Mesenchymal stem cell (in vitro differentiated cells and primary cell): Measurements from ENCODE around the gene OR2V2.

Experiments
- DNase-seq: peaks from one replicate; pipeline ENCODE4 v3.0.0-alpha.2; 2013
- H2AFZ ChIP-seq: one replicate; pipeline ENCODE4 v1.6.1; 2013; ENCODE audit warnings: low read depth, mild to moderate bottlenecking, control low read depth, inconsistent platforms, low read length, moderate library complexity
- H2AK5ac ChIP-seq: 2 replicates; pipeline ENCODE4 v1.6.1; 2013; ENCODE audit warnings: low read length, moderate library complexity, mild to moderate bottlenecking, inconsistent platforms; ENCODE audit not compliant: severe bottlenecking
- H2BK120ac ChIP-seq: one replicate; pipeline ENCODE4 v1.6.1; 2013; ENCODE audit warnings: low read depth, mild to moderate bottlenecking, inconsistent platforms, low read length, moderate library complexity
- H2BK12ac ChIP-seq, 2 experiments: one replicate each; pipeline ENCODE4 v1.6.1; 2013; ENCODE audit warnings: inconsistent platforms in 2 of 2, low read length in 2 of 2, mild to moderate bottlenecking in 2 of 2, moderate library complexity in 2 of 2, control low read depth in 1 of 2
- H2BK15ac ChIP-seq: one replicate; pipeline ENCODE4 v1.6.1; 2013; ENCODE audit warnings: mild to moderate bottlenecking, low read depth, inconsistent platforms; ENCODE audit not compliant: poor library complexity, severe bottlenecking
- H2BK5ac ChIP-seq: 2 replicates; pipeline ENCODE4 v1.6.1; 2013; ENCODE audit warnings: low read depth, mild to moderate bottlenecking, low read length, control low read depth, inconsistent platforms; ENCODE audit not compliant: poor library complexity, severe bottlenecking
- H3K14ac ChIP-seq, 2 experiments: one replicate each; pipeline ENCODE4 v1.6.1; 2013; ENCODE audit warnings: inconsistent platforms in 2 of 2, low read length in 2 of 2, control low read depth in 1 of 2, mild to moderate bottlenecking in 1 of 2, moderate library complexity in 1 of 2
- H3K18ac ChIP-seq, 2 experiments: one replicate each; pipeline ENCODE4 v1.6.1; 2013; ENCODE audit warnings: inconsistent platforms in 2 of 2, low read length in 2 of 2, control low read depth in 1 of 2, low read depth in 1 of 2, mild to moderate bottlenecking in 1 of 2
- H3K23ac ChIP-seq, 2 experiments: one replicate each; pipeline ENCODE4 v1.6.1; 2013; ENCODE audit warnings: inconsistent platforms in 2 of 2, low read length in 2 of 2, mild to moderate bottlenecking in 2 of 2, moderate library complexity in 2 of 2, control low read depth in 1 of 2
- H3K27ac ChIP-seq: 2 replicates; pipeline ENCODE4 v1.5.1; 2013; ENCODE audit warnings: mild to moderate bottlenecking, moderate library complexity, low read length, control low read depth, inconsistent platforms; ENCODE audit not compliant: poor library complexity, severe bottlenecking
- H3K27me3 ChIP-seq, 2 experiments: 2 replicates each; pipeline versions ENCODE4 v1.6.1 to v1.7.0; 2013; ENCODE audit warnings: low read length in 2 of 2, mild to moderate bottlenecking in 2 of 2, moderate library complexity in 2 of 2, control low read depth in 1 of 2, inconsistent platforms in 1 of 2; ENCODE audit not compliant: control insufficient read depth in 1 of 2, insufficient read depth in 1 of 2
- H3K36me3 ChIP-seq, 2 experiments: 2 replicates each; pipeline versions ENCODE4 v1.6.1 to v1.7.0; 2013; ENCODE audit warnings: low read length in 2 of 2, control low read depth in 1 of 2, inconsistent platforms in 1 of 2, low read depth in 1 of 2, mild to moderate bottlenecking in 1 of 2; ENCODE audit not compliant: insufficient read depth in 2 of 2, control insufficient read depth in 1 of 2
- H3K4ac ChIP-seq, 2 experiments: one replicate each; pipeline ENCODE4 v1.6.1; 2013; ENCODE audit warnings: inconsistent platforms in 2 of 2, low read length in 2 of 2, mild to moderate bottlenecking in 2 of 2, moderate library complexity in 2 of 2, control low read depth in 1 of 2, low read depth in 1 of 2
- H3K4me1 ChIP-seq: 2 replicates; pipeline ENCODE4 v1.6.1; 2013; ENCODE audit warnings: low read depth, low read length, control low read depth; ENCODE audit not compliant: control insufficient read depth, insufficient read depth
- H3K4me2 ChIP-seq: 2 replicates; pipeline ENCODE4 v1.6.1; 2013; ENCODE audit warnings: low read length, mild to moderate bottlenecking, inconsistent platforms; ENCODE audit not compliant: poor library complexity, severe bottlenecking
- H3K4me3 ChIP-seq, 2 experiments: 2 replicates each; pipeline versions ENCODE4 v1.5.1 to v1.7.0; 2013; ENCODE audit warnings: low read length in 2 of 2, mild to moderate bottlenecking in 2 of 2, control low read depth in 1 of 2, low read depth in 1 of 2; ENCODE audit not compliant: insufficient read depth in 1 of 2
- H3K79me1 ChIP-seq: replicated peaks from 2 replicates; pipeline ENCODE4 v1.6.1; 2013; ENCODE audit warnings: mild to moderate bottlenecking, control low read depth, low read length, inconsistent platforms; ENCODE audit not compliant: poor library complexity, severe bottlenecking
- H3K9ac ChIP-seq: 2 replicates; pipeline ENCODE4 v1.7.0; 2013; ENCODE audit warnings: mild to moderate bottlenecking, low read length, moderate library complexity
- H3K9me3 ChIP-seq: 2 replicates; pipeline ENCODE4 v1.7.0; 2013; ENCODE audit warnings: mild to moderate bottlenecking, low read length; ENCODE audit not compliant: control insufficient read depth
- H4K8ac ChIP-seq: one replicate; pipeline ENCODE4 v1.6.1; 2013; ENCODE audit warnings: inconsistent platforms, mild to moderate bottlenecking, low read length, moderate library complexity
- H4K91ac ChIP-seq: one replicate; pipeline ENCODE4 v1.6.1; 2013; ENCODE audit warnings: mild to moderate bottlenecking, low read length, inconsistent platforms
- WGBS: methylation state at CpG from one replicate; pipeline ENCODE4 v1.1.7; 2013; ENCODE audit warnings: mixed read lengths; 5-methylcytosine and 5-hydroxymethylcytosine counted together

The OR2V2 gene

GRCh38 chr5:181153814-181154213 is 6.4 kb downstream of the OR2V2 start:
- whole genome bisulfite sequencing = 78% methylated on average over 5 of the region's 5 CpGs
- Histone ChIP-seq H3K14ac (no peak overlapping the region), H3K27ac (no peak overlapping the region), H2AFZ (no peak overlapping the region), H3K4me2 (no peak overlapping the region), H3K9ac (no peak overlapping the region), H2BK12ac (no peak overlapping the region), H3K9me3 (no peaks in the 10 kb centered on the region), H2BK120ac (no peak overlapping the region), H3K4ac (no peak overlapping the region), H3K23ac (no peak overlapping the region), H3K4me1 (peaks cover 5% of the 10 kb centered on the region), H3K36me3 (no peaks in the 10 kb centered on the region), H3K27me3 (peaks cover 27 to 64% of the 10 kb centered on the region in 2 experiments), H4K91ac (no peak overlapping the region), H2BK15ac (no peak overlapping the region), H3K4me3 (no peak overlapping the region), H3K79me1 (no peaks in the 10 kb centered on the region), H2BK5ac (no peak overlapping the region), H3K18ac (no peak overlapping the region), H2AK5ac (no peak overlapping the region), H4K8ac (no peak overlapping the region)
- no peak for DNase-seq

- 10% methylated on average over 2 of the region's 3 CpGs for WGBS
- Histone ChIP-seq H3K27ac (no peak overlapping the region), H3K14ac (no peak overlapping the region), H2BK120ac (no peak overlapping the region), H4K91ac (no peak overlapping the region), H3K4ac (no peak overlapping the region), H2BK12ac (no peak overlapping the region), H3K9me3 (no peaks in the 10 kb centered on the region), H2BK5ac (no peak overlapping the region), H3K36me3 (no peaks in the 10 kb centered on the region), H3K4me3 (no peak overlapping the region), H2AK5ac (no peak overlapping the region), H3K4me1 (peaks cover 21% of the 10 kb centered on the region), H3K27me3 (peaks cover 15 to 40% of the 10 kb centered on the region in 2 experiments), H2AFZ (no peak overlapping the region), H2BK15ac (no peak overlapping the region), H3K18ac (no peak overlapping the region), H3K4me2 (no peak overlapping the region), H4K8ac (no peak overlapping the region), H3K9ac (no peak overlapping the region), H3K79me1 (no peaks in the 10 kb centered on the region), H3K23ac (no peak overlapping the region)
- DNase-seq = no peak
These were observed 9.4 kb downstream of the OR2V2 start for GRCh38 chr5:181156758-181157157.

- DNase-seq = no peak
These were observed 11.5 kb downstream of the OR2V2 start for GRCh38 chr5:181158869-181159268.

GRCh38 chr5:181159286-181160151 is 12.1 kb downstream of the OR2V2 start:
- Histone ChIP-seq H3K27ac (no peak overlapping the region), H3K4ac (no peak overlapping the region), H3K4me3 (peak overlapping the region in 1 of 2 experiments; percentile 70), H3K9ac (peak overlapping the region; percentile 81), H3K23ac (no peak overlapping the region), H3K18ac (no peak overlapping the region), H3K14ac (no peak overlapping the region), H2BK15ac (no peak overlapping the region), H3K9me3 (no peaks in the 10 kb centered on the region), H2AFZ (no peak overlapping the region), H3K79me1 (no peaks in the 10 kb centered on the region), H3K4me2 (no peak overlapping the region), H3K36me3 (no peaks in the 10 kb centered on the region), H2BK120ac (no peak overlapping the region), H4K8ac (no peak overlapping the region), H4K91ac (no peak overlapping the region), H2AK5ac (peak overlapping the region; percentile 38), H2BK5ac (no peak overlapping the region), H3K27me3 (peaks cover 15 to 28% of the 10 kb centered on the region in 2 experiments), H3K4me1 (peaks cover 20% of the 10 kb centered on the region), H2BK12ac (no peak overlapping the region)
- DNase-seq = peak; percentile 79
- WGBS = 56% methylated on average over 20 of the region's 20 CpGs

More at GRCh38 chr5:181158869-181159268, 11.5 kb downstream of the OR2V2 start:
- no peak overlapping the region for H3K4me2 ChIP-seq
- peaks cover 15 to 28% of the 10 kb centered on the region in 2 experiments for H3K27me3 ChIP-seq
- H3K4me3 ChIP-seq = no peak overlapping the region
- no peak overlapping the region for H2AK5ac ChIP-seq
- H2BK15ac ChIP-seq = no peak overlapping the region
- peaks cover 20% of the 10 kb centered on the region for H3K4me1 ChIP-seq
- H2BK120ac ChIP-seq = no peak overlapping the region
- H3K9ac ChIP-seq = no peak overlapping the region
- no peak overlapping the region for H2BK5ac ChIP-seq
- no peaks in the 10 kb centered on the region for H3K9me3 ChIP-seq
- no peak overlapping the region for H3K4ac ChIP-seq
- no peak overlapping the region for H2AFZ ChIP-seq
- no peak overlapping the region for H2BK12ac ChIP-seq
- H3K36me3 ChIP-seq = no peaks in the 10 kb centered on the region
- 93% methylated on average over 2 of the region's 3 CpGs for WGBS
- H4K91ac ChIP-seq = no peak overlapping the region
- no peaks in the 10 kb centered on the region for H3K79me1 ChIP-seq
- H3K14ac ChIP-seq = no peak overlapping the region
- H3K27ac ChIP-seq = no peak overlapping the region
- H3K18ac ChIP-seq = no peak overlapping the region
- H4K8ac ChIP-seq = no peak overlapping the region
- H3K23ac ChIP-seq = no peak overlapping the region
